HG02840 (cell line): ENCODE measurements around the gene OR2D2.
"Not testable (repeated sequence)": the region's sequence is repeated elsewhere in the genome, so short reads cannot be mapped to it uniquely, and the experiment has no call there.

Experiments
- ATAC-seq: cut with Tn5 transposase; IDR thresholded peaks from one replicate; pipeline ENCODE4 v1.9.1; 2021; ENCODE audit warnings: mild to moderate bottlenecking, moderate library complexity, moderate number of reproducible peaks; ENCODE audit not compliant: unreplicated experiment, low FRiP score

Gene OR2D2

DNA sequence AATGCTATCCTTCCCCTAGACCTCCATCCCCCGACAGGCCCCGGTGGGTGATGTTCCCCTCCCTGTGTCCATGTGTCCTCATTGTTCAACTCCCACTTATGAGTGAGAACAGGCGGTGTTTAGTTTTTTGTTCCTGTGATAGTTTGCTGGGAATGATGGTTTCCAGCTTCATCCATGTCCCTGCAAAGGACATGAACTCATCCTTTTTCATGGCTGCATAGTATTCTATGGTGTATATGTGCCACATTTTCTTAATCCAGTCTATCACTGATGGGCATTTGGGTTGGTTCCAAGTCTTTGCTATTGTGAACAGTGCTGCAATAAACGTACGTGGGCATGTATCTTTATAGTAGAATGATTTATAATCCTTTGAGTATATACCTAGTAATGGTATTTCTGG is 4.6 kb downstream of the OR2D2 start:
- not testable (repeated sequence) for ATAC-seq

DNA sequence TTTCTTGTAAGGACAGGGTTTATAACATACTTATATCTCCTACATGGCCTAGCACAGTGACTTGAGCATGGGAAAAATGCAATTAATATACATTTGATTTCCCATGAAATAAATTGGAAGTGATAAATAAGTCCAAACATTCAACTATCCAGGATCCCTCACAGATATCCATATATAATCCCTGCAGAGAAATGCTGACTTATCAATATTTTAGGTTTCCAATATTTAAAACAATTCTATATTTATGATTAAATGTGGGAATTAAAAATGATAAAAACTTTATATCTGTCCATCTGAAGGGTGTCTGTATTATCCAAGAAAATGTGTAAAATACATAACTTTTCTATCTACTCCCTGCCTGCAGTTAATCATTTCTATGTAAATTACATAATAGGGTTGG is 9.5 kb downstream of the OR2D2 start:
- no peak for ATAC-seq

GRCh38 chr11:6876914-6877313 is 15.4 kb downstream of the OR2D2 start:
- no peak for ATAC-seq

DNA sequence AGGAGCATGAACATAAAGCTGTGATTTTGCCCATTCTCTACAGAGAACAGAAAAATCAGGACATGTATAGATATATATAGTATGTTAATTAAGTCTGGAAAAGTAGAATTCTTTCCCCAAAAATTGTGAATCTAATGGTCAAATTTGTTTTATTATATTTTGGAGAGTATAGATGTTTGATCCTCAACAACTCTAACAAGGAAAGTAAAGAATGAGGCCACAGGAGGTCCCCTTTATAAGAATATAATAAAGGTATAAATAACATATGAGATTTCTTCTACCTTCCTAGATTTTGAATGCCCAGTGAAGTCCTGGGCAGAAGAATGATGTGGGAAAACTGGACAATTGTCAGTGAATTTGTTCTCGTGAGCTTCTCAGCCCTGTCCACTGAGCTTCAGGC is 16.0 kb downstream of the OR2D2 start, which contains the start of gene OR10A4:
Gene OR10A4 (plus strand): TSS at position 301 of the 400 bp plus-strand sequence. CDS start 23 bp downstream, at position 324.
- ATAC-seq = no peak

- ATAC-seq = no peak
These were observed 16.5 kb downstream of the OR2D2 start for GRCh38 chr11:6875761-6876160.

GRCh38 chr11:6871278-6871677 is 21.0 kb downstream of the OR2D2 start:
- no peak for ATAC-seq

- no peak for ATAC-seq
These were observed 27.9 kb downstream of the OR2D2 start for GRCh38 chr11:6864438-6864837.

- ATAC-seq = no peak
These were observed 29.3 kb downstream of the OR2D2 start, which contains the start of gene OR10A2 for GRCh38 chr11:6862961-6863360. Gene OR10A2, plus strand, starts transcription at chr11:6863057. Its CDS starts 6,698 bp downstream, at chr11:6869755.

DNA sequence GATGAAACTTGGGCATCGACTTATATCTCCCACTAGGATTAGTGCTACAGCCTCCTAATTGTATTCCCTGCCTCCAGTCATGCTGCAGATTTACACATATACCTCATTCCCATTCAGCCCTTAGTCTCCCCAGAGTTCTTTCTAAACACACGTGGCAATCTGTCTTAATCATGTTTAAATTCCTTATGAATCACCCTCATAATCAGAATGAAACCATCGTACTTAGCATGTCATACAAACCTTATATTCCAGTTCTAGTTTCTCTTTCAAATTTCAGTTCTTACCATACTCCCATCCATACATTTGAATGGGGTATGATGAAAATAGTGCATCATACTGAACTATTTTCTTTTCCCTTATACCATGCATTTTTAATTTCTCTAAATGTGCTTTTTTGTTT is 35.4 kb downstream of the OR2D2 start:
- no peak for ATAC-seq

DNA sequence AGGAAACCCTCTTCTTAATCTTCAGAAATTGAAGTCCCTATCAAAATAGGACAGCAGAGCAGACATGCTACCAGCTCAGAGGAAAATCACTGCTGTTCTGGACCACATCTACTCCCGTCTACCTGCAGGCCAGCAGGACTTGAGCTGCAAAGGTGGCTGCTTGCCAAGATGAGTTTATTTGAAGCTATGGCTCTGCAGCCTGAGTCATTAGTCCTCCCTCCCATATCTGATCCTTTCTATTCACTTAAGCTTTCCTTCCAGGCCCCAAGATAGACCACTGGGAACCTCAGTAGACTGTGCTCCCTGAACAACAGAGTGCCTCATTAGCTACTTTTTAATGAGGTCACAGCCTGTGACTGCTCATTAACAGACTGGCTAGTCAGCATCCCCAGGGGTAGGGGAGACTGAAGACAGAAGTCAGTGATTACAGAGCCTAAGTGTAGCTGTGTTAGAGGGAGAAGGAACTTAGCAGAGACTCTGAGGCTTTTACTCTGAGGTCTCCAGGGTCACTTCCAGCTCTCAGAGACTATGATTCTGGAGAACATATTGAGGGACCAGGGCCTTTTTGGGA is 36.2 kb downstream of the OR2D2 start:
- ATAC-seq = no peak

GRCh38 chr11:6854801-6855200 is 37.5 kb downstream of the OR2D2 start:
- not testable (repeated sequence) for ATAC-seq

DNA sequence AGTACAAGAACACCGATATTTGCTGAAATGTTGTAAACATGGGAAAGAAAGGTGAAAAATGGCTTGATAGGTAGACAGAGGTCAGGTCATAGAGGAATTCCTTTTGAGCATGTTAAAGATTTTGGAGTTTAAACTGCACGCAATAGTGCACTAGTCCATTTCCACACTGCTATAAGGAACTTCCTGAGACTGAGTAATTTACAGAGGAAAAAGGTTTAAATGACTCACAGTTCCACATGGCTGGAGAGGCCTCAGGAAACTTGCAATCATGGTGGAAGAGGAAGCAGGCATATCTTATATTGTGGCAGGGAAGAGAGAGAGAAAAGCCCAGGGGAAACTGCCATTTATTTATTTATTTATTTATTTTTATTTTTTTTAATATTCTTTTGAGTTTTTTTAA is 41.8 kb downstream of the OR2D2 start:
- no peak for ATAC-seq

DNA sequence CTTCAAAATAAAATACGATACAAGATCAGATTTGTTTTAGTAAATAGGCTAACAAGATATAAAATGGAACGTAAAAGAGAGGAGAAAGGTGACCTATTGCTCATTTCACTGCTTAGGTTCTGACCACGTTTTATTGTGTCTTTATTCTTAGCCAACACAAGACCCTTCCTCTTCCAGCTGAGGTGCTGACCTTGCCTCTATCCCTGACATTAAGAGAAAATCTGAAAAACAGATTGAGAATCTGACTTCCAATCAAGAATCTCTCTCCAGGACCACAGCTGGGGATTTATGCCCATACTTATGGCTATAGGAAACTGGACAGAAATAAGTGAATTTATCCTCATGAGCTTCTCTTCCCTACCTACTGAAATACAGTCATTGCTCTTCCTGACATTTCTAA is 46.9 kb downstream of the OR2D2 start, which contains the start of gene OR10A5:
Gene OR10A5 (plus strand): TSS at position 301 of the 400 bp plus-strand sequence. CDS start 0 bp downstream, at position 301.
- ATAC-seq = no peak

DNA sequence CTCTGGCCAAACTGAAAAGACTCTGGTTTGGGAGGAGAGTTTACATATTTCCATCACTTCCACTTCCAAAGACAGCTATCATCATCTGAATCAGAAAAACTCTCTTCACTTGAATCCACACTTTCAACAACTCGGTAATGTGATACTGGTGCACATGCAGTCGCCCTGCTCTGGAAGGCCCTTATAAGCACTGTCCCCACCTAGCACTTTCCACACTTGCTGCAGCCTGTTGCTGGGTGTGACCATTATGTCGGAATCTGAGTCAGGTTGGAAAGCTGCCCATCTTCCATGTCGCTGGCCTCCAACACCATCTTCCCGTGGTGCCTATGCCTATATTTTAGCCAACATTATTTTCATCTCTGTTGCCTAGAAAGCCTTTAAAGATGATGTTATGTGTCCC is 47.9 kb downstream of the OR2D2 start:
- ATAC-seq = no peak

DNA sequence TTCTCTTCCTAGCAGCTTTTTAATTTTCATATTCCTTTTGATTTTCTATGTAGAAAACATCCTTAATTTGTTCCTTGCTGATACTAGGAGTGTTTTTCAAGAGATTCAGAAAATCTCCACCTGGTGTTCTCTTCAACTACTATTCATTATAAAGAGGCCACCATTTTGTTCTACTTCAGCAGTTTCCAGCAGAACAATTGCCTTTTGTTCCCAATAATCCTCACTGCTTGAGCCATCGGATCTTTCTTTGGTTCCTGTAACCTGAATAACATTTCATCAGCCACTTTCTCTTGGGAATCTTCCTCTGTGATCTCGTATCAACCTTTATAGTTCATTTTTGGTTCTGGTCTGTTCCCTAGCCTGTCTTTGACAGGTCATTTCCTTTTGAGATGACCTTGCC is 48.6 kb downstream of the OR2D2 start:
- ATAC-seq = no peak

DNA sequence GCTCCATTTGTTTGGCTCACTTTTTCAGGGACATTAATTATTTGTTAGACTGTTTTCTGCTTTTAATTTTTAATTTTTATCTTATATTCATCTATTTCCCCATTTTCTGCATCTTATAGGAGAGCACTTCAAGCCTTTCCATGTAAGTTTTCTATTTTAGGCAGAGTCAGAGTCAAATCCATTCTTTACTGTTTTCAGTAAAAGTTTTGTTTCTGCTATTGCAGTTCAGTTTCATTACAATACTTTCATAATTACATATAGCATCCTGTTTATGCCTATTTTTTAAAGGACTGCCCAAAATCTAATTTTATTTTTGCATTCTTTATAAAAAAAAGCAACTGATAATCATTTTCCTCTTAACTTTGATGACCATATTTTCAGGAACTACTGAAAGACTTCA is 50.6 kb downstream of the OR2D2 start:
- no peak for ATAC-seq
